DND-41 (cell line): ENCODE data around the gene CD55.

Experiments used
- CTCF ChIP-seq: IDR thresholded peaks from 2 replicates; pipeline ENCODE4 v1.5.1; 2012; ENCODE audit warnings: borderline replicate concordance, low read length, moderate library complexity, mild to moderate bottlenecking; ENCODE audit not compliant: poor library complexity, severe bottlenecking; ENCODE audit errors: extremely low read depth
- EZH2 ChIP-seq: IDR thresholded peaks from 3 replicates; pipeline ENCODE4 v1.6.1; 2012; ENCODE audit warnings: borderline replicate concordance, low read depth, mild to moderate bottlenecking, moderate library complexity, low read length, inconsistent platforms; ENCODE audit not compliant: severe bottlenecking

GRCh38 chr1:207323425-207324225, 2.1 kb downstream of the CD55 start:
- TF ChIP-seq EZH2 (no peak), CTCF (no peak)
